ENCODE measurements around the gene B3GALT6.
A peak's percentile ranks its signal among the peaks of the same experiment; 100 is the strongest.

The B3GALT6 gene

DNA sequence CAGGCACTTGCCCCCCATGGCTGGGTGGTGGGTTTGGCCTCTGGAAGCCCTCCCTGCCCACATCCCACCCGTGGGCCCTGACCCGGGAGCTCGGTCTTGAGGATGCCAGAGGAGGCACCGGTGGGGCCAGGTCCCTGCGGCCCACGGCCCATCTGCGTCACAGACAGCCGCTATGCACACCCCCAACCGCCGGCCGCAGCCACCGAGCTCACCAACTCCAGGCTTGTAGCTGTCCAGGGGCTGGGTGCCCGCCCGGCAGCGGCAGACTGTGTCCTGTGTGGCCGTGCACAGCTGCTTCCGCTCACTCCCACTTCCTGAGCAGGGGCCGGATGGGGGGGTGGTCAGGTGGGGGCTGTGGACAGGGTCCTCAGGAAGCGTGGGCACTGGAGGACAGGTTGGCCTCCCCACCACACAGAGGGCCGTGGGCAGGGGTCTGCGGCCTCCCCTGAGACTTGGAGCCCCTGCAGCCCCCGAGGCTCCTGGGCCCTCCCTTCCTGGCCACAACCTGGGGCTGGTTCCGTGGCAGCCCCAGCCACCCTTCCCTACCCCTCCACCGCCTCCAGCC is 19.2 kb upstream of the B3GALT6 start:
- TF ChIP-seq, protein P1, sequence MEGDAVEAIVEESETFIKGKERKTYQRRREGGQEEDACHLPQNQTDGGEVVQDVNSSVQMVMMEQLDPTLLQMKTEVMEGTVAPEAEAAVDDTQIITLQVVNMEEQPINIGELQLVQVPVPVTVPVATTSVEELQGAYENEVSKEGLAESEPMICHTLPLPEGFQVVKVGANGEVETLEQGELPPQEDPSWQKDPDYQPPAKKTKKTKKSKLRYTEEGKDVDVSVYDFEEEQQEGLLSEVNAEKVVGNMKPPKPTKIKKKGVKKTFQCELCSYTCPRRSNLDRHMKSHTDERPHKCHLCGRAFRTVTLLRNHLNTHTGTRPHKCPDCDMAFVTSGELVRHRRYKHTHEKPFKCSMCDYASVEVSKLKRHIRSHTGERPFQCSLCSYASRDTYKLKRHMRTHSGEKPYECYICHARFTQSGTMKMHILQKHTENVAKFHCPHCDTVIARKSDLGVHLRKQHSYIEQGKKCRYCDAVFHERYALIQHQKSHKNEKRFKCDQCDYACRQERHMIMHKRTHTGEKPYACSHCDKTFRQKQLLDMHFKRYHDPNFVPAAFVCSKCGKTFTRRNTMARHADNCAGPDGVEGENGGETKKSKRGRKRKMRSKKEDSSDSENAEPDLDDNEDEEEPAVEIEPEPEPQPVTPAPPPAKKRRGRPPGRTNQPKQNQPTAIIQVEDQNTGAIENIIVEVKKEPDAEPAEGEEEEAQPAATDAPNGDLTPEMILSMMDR (IDR thresholded peaks at IDR 0.05; ENCODE audit: control extremely low read depth, extremely low read depth, low read depth, missing control alignments) = no peak
- DNase-seq (ENCODE audit: extremely low spot score) = peak; percentile 70
- CTCF ChIA-PET = interaction anchor here (0.9 to 1.4 kb wide), 2 partner anchors 17 to 149 kb away, joined by 3 to 5 read pairs; no protein-coding TSS in a partner anchor
- POLR2A ChIA-PET = no interaction called here

DNA sequence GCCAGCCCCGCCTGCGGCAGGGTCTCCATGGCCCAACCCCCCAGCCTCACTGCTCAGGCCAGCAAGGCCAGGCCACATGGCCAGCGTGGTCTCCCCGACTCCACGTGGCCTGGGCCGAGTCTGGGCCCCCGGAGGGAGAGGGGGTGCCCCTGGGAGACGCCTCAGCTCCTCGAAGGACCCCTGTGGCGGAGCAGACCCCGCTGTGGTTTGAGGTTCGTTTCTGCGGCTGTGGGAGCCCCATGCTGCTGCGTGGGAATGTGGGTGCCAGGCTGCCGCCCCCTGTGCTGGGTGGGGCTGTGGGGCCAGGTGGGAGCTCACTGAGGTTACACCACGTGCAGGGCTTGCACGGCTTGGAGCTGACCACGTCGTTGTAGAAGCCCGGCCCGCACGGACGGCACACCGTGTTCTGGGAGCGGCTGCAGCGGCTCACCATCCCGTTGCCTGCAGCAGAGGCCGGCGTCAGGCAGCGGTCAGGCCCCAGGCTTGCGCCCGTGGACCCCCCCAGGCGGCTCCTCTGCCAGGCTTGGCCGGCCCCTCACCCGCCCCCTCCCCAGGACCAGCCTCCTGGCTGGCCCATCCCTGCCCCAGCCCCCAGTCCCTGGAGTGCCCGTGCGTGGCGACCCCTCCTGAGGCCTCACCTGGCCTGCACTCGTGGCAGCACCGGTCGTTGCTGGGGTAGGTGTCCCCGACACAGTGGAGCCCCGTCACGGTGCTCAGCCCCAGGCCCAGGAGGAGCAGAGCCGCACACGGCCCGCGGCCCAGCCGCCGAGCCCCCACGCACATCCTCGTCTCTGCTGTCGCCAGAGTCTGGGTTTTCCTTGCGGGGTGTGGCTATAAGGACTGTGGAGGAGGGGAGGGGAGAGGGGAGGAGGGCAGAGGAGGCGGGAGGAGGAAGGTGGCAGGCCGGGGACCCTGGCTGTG is 18.4 kb upstream of the B3GALT6 start, which contains the start of gene TNFRSF4:
Gene TNFRSF4, minus strand, starts transcription at position 809 of the 921 bp plus-strand sequence. Its CDS starts 26 bp downstream, at position 783.
- CTCF ChIA-PET = interaction anchor here (0.9 to 1.4 kb wide), 2 partner anchors 16 to 150 kb away, joined by 3 to 5 read pairs; no protein-coding TSS in a partner anchor
- POLR2A ChIA-PET = interaction anchor here (0.5 kb wide), 1 partner anchor 28 kb away, joined by 6 read pairs; no protein-coding TSS in a partner anchor
- TF ChIP-seq, protein P1 (IDR thresholded peaks at IDR 0.05; ENCODE audit: control extremely low read depth, extremely low read depth, low read depth, missing control alignments) = no peak
- DNase-seq (ENCODE audit: extremely low spot score) = no peak

DNA sequence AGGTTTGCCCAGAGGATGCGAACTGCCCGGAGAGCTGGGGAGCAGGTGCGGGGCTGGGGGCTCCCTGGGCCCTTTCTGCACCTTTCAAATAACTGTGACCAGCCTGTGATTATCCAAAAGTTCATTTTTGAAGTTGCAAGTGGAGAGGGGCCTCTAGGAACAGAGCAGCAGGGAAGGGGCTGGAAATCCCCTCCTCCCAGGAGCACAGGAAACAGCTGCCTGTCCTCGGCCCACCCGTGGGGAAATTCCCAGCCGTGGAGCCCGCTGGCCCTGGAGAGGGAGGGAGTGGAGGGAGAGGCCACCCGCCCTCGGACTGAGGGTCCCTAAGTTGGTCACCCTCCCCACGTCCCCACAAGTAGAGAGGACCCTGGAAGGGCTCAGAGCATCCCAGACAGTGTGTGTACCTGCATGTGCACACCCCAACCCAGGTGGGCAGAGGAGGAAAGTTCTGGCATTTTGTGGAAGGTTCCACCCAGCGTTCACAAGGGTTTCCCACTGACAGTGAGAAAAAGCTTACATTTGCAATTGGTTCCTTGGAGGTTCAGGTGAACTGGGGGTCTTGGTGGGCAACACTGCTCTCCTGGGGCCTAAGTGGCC is 16.9 kb upstream of the B3GALT6 start:
- CTCF ChIA-PET = interaction anchor here (1.0 to 1.5 kb wide), 6 partner anchors 8 to 182 kb away, joined by 3 to 6 read pairs (median 3); no protein-coding TSS in a partner anchor
- TF ChIP-seq, protein P1 (IDR thresholded peaks at IDR 0.05; ENCODE audit: control extremely low read depth, extremely low read depth, low read depth, missing control alignments) = no peak
- POLR2A ChIA-PET = no interaction called here
- no peak for DNase-seq (ENCODE audit: extremely low spot score)

DNA sequence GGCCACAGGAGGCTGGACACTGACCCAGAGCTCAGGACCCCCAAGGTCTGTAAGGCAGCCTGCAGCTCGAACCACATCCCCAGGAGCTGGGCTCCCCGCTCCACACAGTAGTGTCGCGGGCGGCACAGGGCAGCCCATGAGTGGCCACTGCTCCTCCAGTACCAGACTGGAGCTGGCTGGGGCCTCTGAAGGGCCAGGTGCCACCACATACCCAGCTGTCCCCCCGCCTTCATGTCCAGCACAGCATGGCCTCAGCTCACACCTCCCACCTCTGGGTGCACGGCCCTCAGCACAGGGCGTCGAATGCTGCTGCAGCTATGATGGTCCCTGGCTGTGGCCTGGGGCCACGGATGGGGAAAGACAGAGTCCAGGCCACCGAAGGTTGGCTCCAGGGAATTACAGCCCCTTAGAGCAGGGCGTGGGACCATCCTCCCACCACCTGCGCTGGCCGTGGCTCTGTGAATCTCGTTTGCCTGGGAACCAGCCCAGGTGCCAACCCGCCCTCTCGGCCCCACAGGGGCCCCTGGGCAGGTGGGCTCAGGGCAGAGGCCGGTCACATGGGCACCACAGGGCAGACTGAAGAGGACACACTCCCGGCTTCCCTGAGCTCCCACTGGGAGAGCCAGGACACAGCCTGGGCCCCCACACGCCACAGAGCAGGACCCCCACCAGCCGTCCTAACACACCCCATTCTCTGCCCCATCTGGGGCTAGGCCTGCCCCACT is 16.0 kb upstream of the B3GALT6 start:
- no peak for DNase-seq (ENCODE audit: extremely low spot score)
- ChIA-PET POLR2A (no interaction called here), CTCF (interaction anchor here (1.0 to 1.5 kb wide), 6 partner anchors 9 to 183 kb away, joined by 3 to 6 read pairs (median 3); no protein-coding TSS in a partner anchor)
- TF ChIP-seq, protein P1 (IDR thresholded peaks at IDR 0.05; ENCODE audit: control extremely low read depth, extremely low read depth, low read depth, missing control alignments) = no peak

DNA sequence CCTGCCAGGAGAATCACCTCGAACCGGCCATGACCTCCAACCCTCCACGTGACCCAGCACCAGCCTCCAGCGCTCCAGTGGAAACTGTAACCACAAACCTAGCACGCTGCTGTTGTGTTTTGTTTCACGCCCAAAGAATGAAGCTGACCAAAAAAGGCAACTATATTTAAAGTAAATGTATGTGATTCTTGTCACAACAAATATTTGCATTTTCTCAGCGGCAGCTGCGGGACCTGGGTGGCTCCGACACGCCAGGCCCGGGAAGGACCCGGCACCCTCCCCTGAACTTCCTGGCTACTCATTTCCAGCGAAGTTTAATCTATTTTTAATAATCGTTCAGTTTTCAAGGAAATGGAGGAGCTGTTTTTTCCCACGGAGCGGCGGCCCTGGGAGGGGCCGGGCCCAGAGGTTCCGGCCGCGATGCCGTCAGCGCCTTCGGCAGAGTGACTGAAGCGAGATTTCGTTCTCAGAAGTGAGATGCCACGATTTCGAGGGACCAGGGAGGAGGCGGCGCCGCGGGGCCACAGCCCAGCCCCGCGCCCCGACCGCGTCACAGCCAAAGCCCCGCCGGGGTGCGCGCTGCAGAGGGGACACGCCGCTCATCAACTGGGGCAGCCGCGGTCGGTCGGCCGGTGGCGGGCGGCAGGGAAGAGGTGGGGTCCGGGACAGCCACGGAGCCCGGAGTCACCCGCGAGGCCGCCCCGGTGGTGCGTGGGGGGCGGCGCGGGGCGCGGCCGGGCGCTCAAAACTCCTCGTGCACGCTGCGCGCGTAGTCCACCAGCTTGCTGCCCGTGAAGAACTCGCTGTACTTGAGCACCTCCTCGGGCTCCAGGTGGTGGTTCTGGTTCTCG is 15.0 kb upstream of the B3GALT6 start:
- TF ChIP-seq, protein P1 (IDR thresholded peaks at IDR 0.05; ENCODE audit: control extremely low read depth, extremely low read depth, low read depth, missing control alignments) = no peak
- ChIA-PET CTCF (interaction anchor here (1.2 kb wide), 1 partner anchor 46 kb away, joined by 3 read pairs; no protein-coding TSS in a partner anchor), POLR2A (no interaction called here)
- no peak for DNase-seq (ENCODE audit: extremely low spot score)
